GM23248 (cell line): ENCODE measurements around the gene EMC8. TPM values are rescaled to one million over a fixed set of nuclear protein-coding genes. Genes with fewer than 3 reads are reported as not detected.
"Not testable (repeated sequence)": the region's sequence is repeated elsewhere in the genome, so short reads cannot be mapped to it uniquely, and the experiment has no call there.

ENCODE experiments used
- DNase-seq: peaks from one replicate; pipeline ENCODE4 v3.0.0-alpha.2; 2015
- H2AFZ ChIP-seq: fragments of 200-600 bp; sonication (generic); 2 replicates; pipeline ENCODE4 v1.6.1; 2016; ENCODE audit warnings: antibody characterized with exemption
- H3F3A ChIP-seq: fragments of 200-600 bp; sonication (generic); 2 replicates; pipeline ENCODE4 v1.6.1; 2016; ENCODE audit warnings: mild to moderate bottlenecking, antibody characterized with exemption, mixed run types; ENCODE audit not compliant: insufficient read depth
- H3K27ac ChIP-seq: fragments of 200-600 bp; sonication (generic); 2 replicates; pipeline ENCODE4 v1.5.1; 2016; ENCODE audit warnings: mild to moderate bottlenecking
- H3K27me3 ChIP-seq: fragments of 200-600 bp; sonication (generic); replicated peaks from 2 replicates; pipeline ENCODE4 v1.6.1; 2016; ENCODE audit warnings: mild to moderate bottlenecking; ENCODE audit not compliant: insufficient read depth
- H3K36me3 ChIP-seq: fragments of 200-600 bp; sonication (generic); 2 replicates; pipeline ENCODE4 v1.6.1; 2016; ENCODE audit warnings: low read depth, mild to moderate bottlenecking
- H3K4me1 ChIP-seq: fragments of 200-600 bp; sonication (generic); 2 replicates; pipeline ENCODE4 v1.6.1; 2016; ENCODE audit warnings: mild to moderate bottlenecking; ENCODE audit not compliant: insufficient read depth
- H3K4me2 ChIP-seq: fragments of 200-600 bp; sonication (generic); one replicate; pipeline ENCODE4 v1.6.1; 2016; ENCODE audit warnings: mild to moderate bottlenecking; ENCODE audit not compliant: unreplicated experiment
- H3K4me3 ChIP-seq: fragments of 200-600 bp; sonication (generic); 2 replicates; pipeline ENCODE4 v1.5.1; 2016; ENCODE audit warnings: mild to moderate bottlenecking
- H3K79me2 ChIP-seq: fragments of 200-600 bp; sonication (generic); 2 replicates; pipeline ENCODE4 v1.6.1; 2016; ENCODE audit warnings: mild to moderate bottlenecking; ENCODE audit not compliant: insufficient read depth
- H3K9ac ChIP-seq: fragments of 200-600 bp; sonication (generic); 2 replicates; pipeline ENCODE4 v1.6.1; 2016; ENCODE audit warnings: mild to moderate bottlenecking
- H3K9me2 ChIP-seq: fragments of 200-600 bp; sonication (generic); 2 replicates; pipeline ENCODE4 v1.6.1; 2016; ENCODE audit warnings: mixed run types, mild to moderate bottlenecking, moderate library complexity; ENCODE audit not compliant: insufficient read depth
- H3K9me3 ChIP-seq: fragments of 200-600 bp; sonication (generic); one replicate; pipeline ENCODE4 v1.6.1; 2017; ENCODE audit warnings: low read depth
- H4K20me1 ChIP-seq: fragments of 200-600 bp; sonication (generic); 2 replicates; pipeline ENCODE4 v1.6.0; 2016; ENCODE audit not compliant: insufficient read depth
- EZH2 ChIP-seq: fragments of 200-600 bp; sonication (generic); IDR thresholded peaks from 2 replicates; pipeline ENCODE4 v1.6.1; 2018; ENCODE audit warnings: antibody characterized with exemption, mild to moderate bottlenecking; ENCODE audit not compliant: insufficient read depth, poor library complexity, severe bottlenecking
- EZH2phosphoT487 ChIP-seq: fragments of 200-600 bp; sonication (generic); IDR thresholded peaks from 2 replicates; pipeline ENCODE4 v1.6.1; 2018; ENCODE audit warnings: antibody characterized with exemption, moderate library complexity, mild to moderate bottlenecking, low read depth; ENCODE audit not compliant: insufficient read depth
- WGBS, 2 experiments: methylation state at CpG; one replicate each; pipeline ENCODE4 v1.1.6; 2015 to 2017; ENCODE audit warnings: low lambda C conversion rate in 2 of 2, low coverage in 1 of 2; ENCODE audit errors: missing lambda C conversion rate in 2 of 2; 5-methylcytosine and 5-hydroxymethylcytosine counted together
- in situ Hi-C: fragments of 300-500 bp; cut with MboI; formaldehyde crosslinking; loops from 2 replicates; pipeline ENCODE4 v1.15.0; 2020
- polyA plus RNA-seq: library from polyadenylated mRNA; unstranded; fragments of >200 nt; fragmentation: Nextera tagmentation; extraction: Ambion mirVana; gene quantifications from 2 replicates; pipeline ENCODE4 v1.2.1, GENCODE V29; 2016
- total RNA-seq: library from RNA; depleted of rRNA; stranded (reverse); fragments of >200 nt; shearing (Covaris generic); gene quantifications from 2 replicates; pipeline ENCODE4 v1.2.3, GENCODE V29; 2014

Gene EMC8
- total and polyA plus RNA-seq, 2 experiments from 2014 or later: 35.2 to 39.4 TPM

DNA sequence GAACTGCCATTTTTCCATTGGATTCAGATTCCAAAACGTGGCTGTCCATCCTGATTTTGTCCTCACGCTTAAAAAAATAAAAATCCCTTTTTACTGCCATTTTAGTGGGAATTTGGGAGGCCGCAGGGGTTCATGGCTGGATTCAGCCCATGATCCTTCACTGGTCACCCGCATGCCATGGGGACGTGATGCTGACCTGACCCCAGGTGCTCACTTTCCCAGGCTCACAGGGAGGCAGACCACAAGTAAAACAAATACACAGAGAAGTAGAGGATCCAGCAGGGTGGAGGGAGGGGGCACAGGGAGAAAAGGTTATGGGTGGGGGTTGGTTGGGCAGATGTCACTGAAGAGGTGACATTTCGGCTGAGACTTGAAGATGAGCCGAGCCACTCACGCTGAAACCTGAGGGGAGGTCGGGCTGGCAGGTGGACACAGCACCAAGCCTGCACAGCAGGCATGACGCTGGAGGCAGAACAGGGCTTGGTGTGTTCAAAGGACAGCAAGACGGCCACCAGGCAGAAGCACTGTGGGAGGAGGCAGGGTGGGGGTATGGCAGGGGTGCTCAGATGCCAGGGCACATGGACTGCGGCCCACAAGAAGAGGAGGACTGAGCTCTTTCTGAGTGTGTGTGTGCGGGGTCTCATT is 10.9 kb upstream of the EMC8 start:
- WGBS, 2 experiments: 81 to 83% methylated on average over 12 to 13 of the region's 13 CpGs
- H3K4me1 ChIP-seq: no peaks in the 10 kb centered on the region
- no peak overlapping the region for H2AFZ ChIP-seq
- peaks cover 14% of the 10 kb centered on the region; the same call in 1 of the 2 replicates for H3K36me3 ChIP-seq
- H3K4me3 ChIP-seq: no peak overlapping the region
- no peaks in the 10 kb centered on the region for H3K9me2 ChIP-seq
- 0 out of 2 replicates have a peak, but pooled peaks cover 4% of the 10 kb centered on the region for H3F3A ChIP-seq
- H3K27ac ChIP-seq: no peak overlapping the region
- TF ChIP-seq EZH2phosphoT487 (no peak), EZH2 (no peak)
- no peaks in the 10 kb centered on the region; the same call in 1 of the 2 replicates for H4K20me1 ChIP-seq
- no peak overlapping the region for H3K4me2 ChIP-seq
- DNase-seq: no peak
- in situ Hi-C loops: no loop called here
- H3K27me3 ChIP-seq: peaks cover 44% of the 10 kb centered on the region
- H3K9ac ChIP-seq: no peak overlapping the region
- peaks cover 1% of the 10 kb centered on the region; the same call in 1 of the 2 replicates for H3K79me2 ChIP-seq
- no peaks in the 10 kb centered on the region for H3K9me3 ChIP-seq

DNA sequence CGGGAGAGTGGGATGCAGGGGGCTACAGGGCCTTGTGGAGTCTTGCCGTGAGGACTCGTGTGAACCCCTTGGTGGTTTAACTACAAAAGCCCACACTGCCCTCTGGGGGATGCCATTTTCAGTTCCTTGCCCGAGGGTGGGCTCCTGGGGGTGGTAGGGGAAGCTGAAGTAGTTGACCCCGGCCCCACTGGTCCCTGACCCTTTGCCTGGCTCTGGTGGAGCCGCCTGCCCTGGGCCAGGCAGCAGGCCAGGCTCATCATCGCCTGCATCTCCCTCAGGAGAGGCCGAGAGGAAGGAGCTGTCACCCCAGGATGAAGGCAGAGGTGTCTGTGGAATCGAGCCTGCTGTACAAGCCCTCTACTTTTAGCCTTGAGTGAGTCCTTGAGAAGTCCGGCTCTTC is 10.3 kb upstream of the EMC8 start:
- TF ChIP-seq EZH2phosphoT487 (no peak), EZH2 (no peak)
- peaks cover 7% of the 10 kb centered on the region; the same call in 1 of the 2 replicates for H3K79me2 ChIP-seq
- H3K9ac ChIP-seq: no peak overlapping the region
- no peak overlapping the region for H2AFZ ChIP-seq
- in situ Hi-C loops: no loop called here
- peaks cover 39% of the 10 kb centered on the region for H3K27me3 ChIP-seq
- no peak overlapping the region for H3K4me3 ChIP-seq
- no peaks in the 10 kb centered on the region for H3K9me2 ChIP-seq
- H3K9me3 ChIP-seq: no peaks in the 10 kb centered on the region
- no peak for DNase-seq
- H3F3A ChIP-seq: 0 out of 2 replicates have a peak, but pooled peaks cover 4% of the 10 kb centered on the region
- no peaks in the 10 kb centered on the region for H3K4me1 ChIP-seq
- no peak overlapping the region for H3K27ac ChIP-seq
- H3K36me3 ChIP-seq: peaks cover 20% of the 10 kb centered on the region; the same call in 1 of the 2 replicates
- no peaks in the 10 kb centered on the region; the same call in 1 of the 2 replicates for H4K20me1 ChIP-seq
- no peak overlapping the region for H3K4me2 ChIP-seq
- 70 to 71% methylated on average over 10 of the region's 10 CpGs for WGBS, 2 experiments

DNA sequence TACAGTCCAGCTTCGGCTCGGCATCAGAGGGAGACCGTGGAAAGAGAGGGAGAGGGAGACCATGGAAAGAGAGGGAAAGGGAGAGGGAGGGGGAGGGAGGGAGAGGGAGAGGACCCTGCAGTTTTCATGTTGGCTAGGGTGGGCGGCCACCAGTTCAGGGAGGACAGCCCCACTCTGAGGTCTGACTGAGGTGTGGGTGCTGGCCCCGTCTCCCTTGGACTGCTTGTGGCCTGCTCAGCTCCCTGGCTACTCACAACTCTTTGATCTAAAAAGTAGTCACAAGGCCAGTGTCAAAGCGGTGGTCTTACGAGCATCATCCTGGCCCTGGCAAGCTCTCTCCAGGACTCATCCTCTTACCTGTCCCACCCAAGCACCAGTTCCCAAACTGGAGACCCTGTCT is 9.6 kb upstream of the EMC8 start:
- DNase-seq: no peak
- Histone ChIP-seq H4K20me1 (no peaks in the 10 kb centered on the region; the same call in 1 of the 2 replicates), H3K4me3 (no peak overlapping the region), H3K27ac (no peak overlapping the region), H3K4me2 (no peak overlapping the region), H3K79me2 (peaks cover 10% of the 10 kb centered on the region), H3K9me2 (no peaks in the 10 kb centered on the region), H3K9me3 (no peaks in the 10 kb centered on the region), H3K36me3 (peaks cover 23% of the 10 kb centered on the region; the same call in 1 of the 2 replicates), H3K27me3 (peaks cover 32% of the 10 kb centered on the region), H3F3A (0 out of 2 replicates have a peak, but pooled peaks cover 4% of the 10 kb centered on the region), H2AFZ (no peak overlapping the region), H3K9ac (no peak overlapping the region), H3K4me1 (no peaks in the 10 kb centered on the region)
- WGBS, 2 experiments: 91% methylated on average over 6 to 7 of the region's 7 CpGs
- in situ Hi-C loops: no loop called here
- TF ChIP-seq EZH2 (no peak), EZH2phosphoT487 (no peak)

DNA sequence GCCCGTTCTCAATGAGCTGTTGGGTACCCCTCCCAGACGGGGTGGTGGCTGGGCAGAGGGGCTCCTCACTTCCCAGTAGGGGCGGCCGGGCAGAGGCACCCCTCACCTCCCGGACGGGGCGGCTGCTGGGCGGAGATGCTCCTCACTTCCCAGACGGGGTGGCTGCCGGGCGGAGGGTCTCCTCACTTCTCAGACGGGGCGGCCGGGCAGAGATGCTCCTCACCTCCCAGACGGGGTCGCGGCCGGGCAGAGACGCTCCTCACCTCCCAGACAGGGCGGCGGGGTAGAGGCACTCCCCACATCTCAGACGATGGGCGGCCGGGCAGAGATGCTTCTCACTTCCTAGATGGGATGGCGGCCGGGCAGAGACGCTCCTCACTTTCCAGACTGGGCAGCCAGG is 8.8 kb upstream of the EMC8 start:
- H3F3A ChIP-seq, H3K4me1 ChIP-seq, H3K4me2 ChIP-seq, DNase-seq, H4K20me1 ChIP-seq, H3K27ac ChIP-seq, H3K9me3 ChIP-seq, H3K9me2 ChIP-seq, H3K9ac ChIP-seq, H3K4me3 ChIP-seq, H2AFZ ChIP-seq, in situ Hi-C loops: not testable (repeated sequence)
- WGBS, 2 experiments: 83 to 94% methylated on average over 2 to 19 of the region's 27 CpGs
- Histone ChIP-seq H3K27me3 (peaks cover 23% of the 10 kb centered on the region), H3K79me2 (peaks cover 18% of the 10 kb centered on the region), H3K36me3 (peaks cover 27% of the 10 kb centered on the region; the same call in 1 of the 2 replicates)

GRCh38 chr16:85807340-85807739 is 8.0 kb upstream of the EMC8 start:
- in situ Hi-C loops, H3K4me2 ChIP-seq, H2AFZ ChIP-seq, H3F3A ChIP-seq, H3K9me3 ChIP-seq, H3K27ac ChIP-seq, H3K4me1 ChIP-seq, H3K9ac ChIP-seq, H3K4me3 ChIP-seq, H3K9me2 ChIP-seq, DNase-seq, H4K20me1 ChIP-seq: not testable (repeated sequence)
- WGBS, 2 experiments: 87 to 89% methylated on average over 5 to 6 of the region's 6 CpGs
- Histone ChIP-seq H3K36me3 (peaks cover 34% of the 10 kb centered on the region; the same call in 1 of the 2 replicates), H3K79me2 (peaks cover 25% of the 10 kb centered on the region), H3K27me3 (peaks cover 16% of the 10 kb centered on the region)
